HG03432 (cell line): ENCODE measurements around the gene GSC.
"Not testable (repeated sequence)": the region's sequence is repeated elsewhere in the genome, so short reads cannot be mapped to it uniquely, and the experiment has no call there.

ENCODE experiments used
- ATAC-seq: cut with Tn5 transposase; IDR thresholded peaks from one replicate; pipeline ENCODE4 v1.9.1; 2021; ENCODE audit warnings: mild to moderate bottlenecking, moderate library complexity; ENCODE audit not compliant: unreplicated experiment

Gene GSC

DNA sequence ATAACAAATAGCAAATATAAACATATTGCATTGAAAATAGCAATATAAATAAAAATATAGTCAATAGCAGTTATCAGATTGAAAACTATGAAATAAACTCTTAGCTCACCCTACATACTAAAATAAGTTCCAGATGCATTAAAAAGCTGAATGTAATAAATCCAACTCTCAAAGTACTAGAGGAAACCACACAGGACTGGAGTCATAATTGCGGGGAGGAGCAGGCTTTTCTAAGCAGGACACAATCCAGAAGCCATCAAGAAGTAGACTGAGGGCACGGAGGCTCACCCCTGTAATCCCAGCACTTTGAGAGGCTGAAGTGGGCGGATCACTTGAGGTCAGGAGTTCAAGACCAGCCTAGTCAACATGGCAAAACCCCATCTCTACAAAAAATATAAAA, 22.2 kb downstream of the GSC start:
- no peak for ATAC-seq

DNA sequence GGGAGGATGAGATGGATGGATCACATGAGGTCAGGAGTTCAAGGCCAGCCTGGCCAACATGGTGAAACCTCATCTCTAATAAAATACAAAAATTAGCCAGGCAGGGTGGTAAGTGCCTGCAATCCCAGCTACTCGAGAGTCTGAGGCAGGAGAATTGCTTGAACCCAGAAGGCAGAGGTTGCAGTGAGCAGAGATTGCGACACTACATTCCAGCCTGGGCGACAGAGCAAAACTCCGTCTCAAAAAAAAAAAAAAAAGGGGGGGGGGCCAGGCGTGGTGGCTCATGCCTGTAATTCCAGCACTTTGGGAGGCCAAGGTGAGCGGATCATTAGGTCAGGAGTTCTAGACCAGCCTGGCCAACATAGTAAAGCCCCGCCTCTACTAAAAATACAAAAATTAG, 22.8 kb downstream of the GSC start:
- not testable (repeated sequence) for ATAC-seq

- ATAC-seq = no peak
Observed at GRCh38 chr14:94746131-94746530, 23.8 kb downstream of the GSC start.

- no peak for ATAC-seq
Observed at GRCh38 chr14:94738751-94739150, 31.2 kb downstream of the GSC start.

DNA sequence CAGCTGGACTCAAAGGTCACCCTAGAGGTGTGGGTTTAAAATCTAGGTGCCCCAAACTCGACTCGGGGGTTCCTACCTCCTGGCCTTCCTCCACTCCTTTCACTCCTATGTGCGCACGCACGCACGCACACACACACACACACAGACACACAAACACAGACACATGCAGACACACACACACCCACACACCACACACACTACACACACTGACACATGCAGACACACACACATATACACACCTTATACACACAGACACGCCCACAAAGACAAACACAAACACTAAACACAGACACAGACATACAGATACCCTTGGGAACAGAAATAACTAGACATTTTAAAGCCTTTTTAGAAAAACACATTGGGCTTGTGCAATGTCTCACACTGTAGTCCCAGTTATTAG, 31.8 kb downstream of the GSC start:
- no peak for ATAC-seq

GRCh38 chr14:94728950-94729349, 41.0 kb downstream of the GSC start:
- no peak for ATAC-seq

DNA sequence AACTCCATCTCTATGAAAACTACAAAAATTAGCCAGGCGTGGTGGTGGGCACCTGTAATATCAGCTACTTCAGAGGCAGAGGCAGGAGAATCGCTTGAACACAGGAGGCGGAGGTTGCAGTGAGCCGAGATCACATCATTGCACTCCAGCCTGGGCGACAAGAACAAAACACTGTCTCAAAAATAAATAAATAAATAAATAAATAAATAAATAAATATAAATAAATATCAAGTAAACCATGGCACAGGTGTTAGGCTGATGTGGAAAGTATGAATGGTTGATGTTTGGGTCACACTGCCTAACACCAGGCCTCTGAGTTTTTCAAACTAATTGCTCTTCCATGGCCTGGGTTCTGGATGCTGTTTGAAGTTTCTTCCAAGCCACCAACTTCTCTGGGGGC, 41.5 kb downstream of the GSC start:
- ATAC-seq = not testable (repeated sequence)

GRCh38 chr14:94726649-94727048, 43.3 kb downstream of the GSC start:
- not testable (repeated sequence) for ATAC-seq

DNA sequence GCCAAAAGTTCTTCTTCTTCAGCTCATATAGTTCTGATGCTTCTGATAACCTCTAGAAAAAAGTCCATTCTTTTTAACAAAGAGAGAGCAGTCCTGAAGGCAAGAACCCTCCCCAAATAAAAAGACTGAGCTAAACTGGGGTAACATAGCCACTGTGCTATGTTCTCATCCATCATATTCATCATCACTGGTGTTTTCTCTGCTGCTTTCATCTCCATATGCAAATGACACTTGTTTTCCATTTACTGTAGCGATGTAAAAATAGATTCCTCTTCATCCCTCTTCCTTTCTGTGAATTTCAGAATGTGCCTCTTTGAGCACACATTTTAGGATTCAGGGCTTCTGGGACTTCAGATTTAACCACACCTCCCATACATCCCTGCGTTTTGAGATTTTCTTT, 44.9 kb downstream of the GSC start:
- ATAC-seq = no peak

DNA sequence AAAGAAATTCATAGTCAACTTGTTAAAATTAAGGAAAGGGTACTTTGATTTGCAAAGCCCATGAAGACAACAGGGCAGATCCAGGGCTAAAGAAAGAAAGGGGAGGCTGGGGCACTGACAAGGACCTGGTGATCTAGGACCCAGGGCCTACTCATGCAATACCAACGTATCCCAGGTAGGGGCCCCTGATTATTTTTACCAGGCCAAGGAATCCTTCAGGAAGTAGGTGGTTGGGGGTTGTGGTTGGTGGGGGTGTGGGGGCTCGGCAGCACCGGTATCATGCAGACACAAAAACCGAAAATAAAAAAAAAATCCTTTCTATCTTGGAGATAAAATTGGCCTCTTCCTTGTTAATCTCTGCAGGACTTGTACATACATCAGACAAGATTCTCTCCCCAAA, 47.5 kb downstream of the GSC start:
- ATAC-seq = no peak
